KMS-11 (cell line): Measurements from ENCODE around the gene LTBP3.

ENCODE experiments used
- H2AFZ ChIP-seq: fragments of 200-600 bp; sonication (generic); 2 replicates; pipeline ENCODE4 v1.6.1; 2016; ENCODE audit warnings: antibody characterized with exemption, mixed run types, low read depth
- H3K27ac ChIP-seq: fragments of 200-600 bp; sonication (generic); 2 replicates; pipeline ENCODE4 v1.6.1; 2016; ENCODE audit warnings: mild to moderate bottlenecking, mixed run types
- H3K27me3 ChIP-seq: fragments of 200-600 bp; sonication (generic); 2 replicates; pipeline ENCODE4 v1.6.1; 2017; ENCODE audit warnings: mild to moderate bottlenecking, low read depth, mixed run types, moderate library complexity; ENCODE audit not compliant: insufficient read depth
- H3K36me3 ChIP-seq: fragments of 200-600 bp; sonication (generic); 2 replicates; pipeline ENCODE4 v1.6.1; 2017; ENCODE audit warnings: mild to moderate bottlenecking, mixed run types; ENCODE audit not compliant: insufficient read depth
- H3K4me1 ChIP-seq: fragments of 200-600 bp; sonication (generic); 2 replicates; pipeline ENCODE4 v1.6.1; 2016; ENCODE audit warnings: mild to moderate bottlenecking, low read depth, mixed run types; ENCODE audit not compliant: poor library complexity, severe bottlenecking
- H3K4me2 ChIP-seq: fragments of 200-600 bp; sonication (generic); 2 replicates; pipeline ENCODE4 v1.7.0; 2016; ENCODE audit warnings: mild to moderate bottlenecking, mixed run types
- H3K4me3 ChIP-seq: fragments of 200-600 bp; sonication (generic); IDR thresholded peaks from 2 replicates; pipeline ENCODE4 v1.6.1; 2017; ENCODE audit warnings: low read depth, low read length, mixed read lengths; ENCODE audit not compliant: insufficient read depth
- H3K79me2 ChIP-seq: fragments of 200-600 bp; sonication (generic); 2 replicates; pipeline ENCODE4 v1.6.1; 2016; ENCODE audit warnings: low read depth, mixed run types; ENCODE audit not compliant: insufficient read depth
- H3K9ac ChIP-seq: fragments of 200-600 bp; sonication (generic); 2 replicates; pipeline ENCODE4 v1.6.1; 2016; ENCODE audit warnings: mild to moderate bottlenecking, mixed run types
- H4K20me1 ChIP-seq: fragments of 200-600 bp; sonication (generic); 2 replicates; pipeline ENCODE4 v1.6.1; 2016; ENCODE audit warnings: mild to moderate bottlenecking, mixed run types; ENCODE audit not compliant: insufficient read depth
- TF ChIP-seq, protein P1 (sequence below): fragments of 200-600 bp; sonication (generic); conservative IDR thresholded peaks from 2 replicates; pipeline ENCODE4 v1.6.1; 2017; ENCODE audit warnings: low read depth, mild to moderate bottlenecking, antibody characterized with exemption, low read length, moderate library complexity, mixed read lengths

Gene LTBP3

GRCh38 chr11:65503368-65503948, 54.7 kb downstream of the LTBP3 start:
- peak overlapping the region; percentile 99 for H3K27ac ChIP-seq

DNA sequence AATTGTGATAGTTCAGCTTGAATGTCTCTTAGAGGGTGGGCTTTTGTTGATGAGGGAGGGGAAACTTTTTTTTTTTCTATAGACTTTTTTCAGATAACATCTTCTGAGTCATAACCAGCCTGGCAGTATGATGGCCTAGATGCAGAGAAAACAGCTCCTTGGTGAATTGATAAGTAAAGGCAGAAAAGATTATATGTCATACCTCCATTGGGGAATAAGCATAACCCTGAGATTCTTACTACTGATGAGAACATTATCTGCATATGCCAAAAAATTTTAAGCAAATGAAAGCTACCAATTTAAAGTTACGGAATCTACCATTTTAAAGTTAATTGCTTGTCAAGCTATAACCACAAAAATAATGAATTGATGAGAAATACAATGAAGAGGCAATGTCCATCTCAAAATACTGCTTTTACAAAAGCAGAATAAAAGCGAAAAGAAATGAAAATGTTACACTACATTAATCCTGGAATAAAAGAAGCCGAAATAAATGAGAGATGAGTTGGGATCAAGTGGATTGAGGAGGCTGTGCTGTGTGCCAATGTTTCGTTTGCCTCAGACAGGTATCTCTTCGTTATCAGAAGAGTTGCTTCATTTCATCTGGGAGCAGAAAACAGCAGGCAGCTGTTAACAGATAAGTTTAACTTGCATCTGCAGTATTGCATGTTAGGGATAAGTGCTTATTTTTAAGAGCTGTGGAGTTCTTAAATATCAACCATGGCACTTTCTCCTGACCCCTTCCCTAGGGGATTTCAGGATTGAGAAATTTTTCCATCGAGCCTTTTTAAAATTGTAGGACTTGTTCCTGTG, 55.4 kb downstream of the LTBP3 start:
- H3K27me3 ChIP-seq, result no peaks in the 10 kb centered on the region
- no peak overlapping the region for H3K4me3 ChIP-seq
- TF ChIP-seq, protein P1, sequence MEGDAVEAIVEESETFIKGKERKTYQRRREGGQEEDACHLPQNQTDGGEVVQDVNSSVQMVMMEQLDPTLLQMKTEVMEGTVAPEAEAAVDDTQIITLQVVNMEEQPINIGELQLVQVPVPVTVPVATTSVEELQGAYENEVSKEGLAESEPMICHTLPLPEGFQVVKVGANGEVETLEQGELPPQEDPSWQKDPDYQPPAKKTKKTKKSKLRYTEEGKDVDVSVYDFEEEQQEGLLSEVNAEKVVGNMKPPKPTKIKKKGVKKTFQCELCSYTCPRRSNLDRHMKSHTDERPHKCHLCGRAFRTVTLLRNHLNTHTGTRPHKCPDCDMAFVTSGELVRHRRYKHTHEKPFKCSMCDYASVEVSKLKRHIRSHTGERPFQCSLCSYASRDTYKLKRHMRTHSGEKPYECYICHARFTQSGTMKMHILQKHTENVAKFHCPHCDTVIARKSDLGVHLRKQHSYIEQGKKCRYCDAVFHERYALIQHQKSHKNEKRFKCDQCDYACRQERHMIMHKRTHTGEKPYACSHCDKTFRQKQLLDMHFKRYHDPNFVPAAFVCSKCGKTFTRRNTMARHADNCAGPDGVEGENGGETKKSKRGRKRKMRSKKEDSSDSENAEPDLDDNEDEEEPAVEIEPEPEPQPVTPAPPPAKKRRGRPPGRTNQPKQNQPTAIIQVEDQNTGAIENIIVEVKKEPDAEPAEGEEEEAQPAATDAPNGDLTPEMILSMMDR, result no peak; the same call in 1 of the 2 replicates
- peak overlapping the region; percentile 100 for H3K9ac ChIP-seq
- peaks cover 46% of the 10 kb centered on the region for H3K4me1 ChIP-seq
- peak overlapping the region; percentile 94 for H3K4me2 ChIP-seq
- H2AFZ ChIP-seq, result no peak overlapping the region
- peaks cover 63% of the 10 kb centered on the region for H3K36me3 ChIP-seq
- peaks cover 64% of the 10 kb centered on the region for H4K20me1 ChIP-seq
- peak overlapping the region; percentile 99 for H3K27ac ChIP-seq
- H3K79me2 ChIP-seq, result peaks cover 88% of the 10 kb centered on the region

More at GRCh38 chr11:65503368-65503948, 54.7 kb downstream of the LTBP3 start:
- TF ChIP-seq, protein P1, result no peak
- Histone ChIP-seq H3K9ac (peak overlapping the region; percentile 100), H3K36me3 (peaks cover 63% of the 10 kb centered on the region), H4K20me1 (peaks cover 64% of the 10 kb centered on the region), H3K27me3 (no peaks in the 10 kb centered on the region), H3K79me2 (peaks cover 81% of the 10 kb centered on the region), H3K4me2 (peak overlapping the region; percentile 94), H3K4me1 (peaks cover 49% of the 10 kb centered on the region), H3K4me3 (no peak overlapping the region), H2AFZ (no peak overlapping the region)

DNA sequence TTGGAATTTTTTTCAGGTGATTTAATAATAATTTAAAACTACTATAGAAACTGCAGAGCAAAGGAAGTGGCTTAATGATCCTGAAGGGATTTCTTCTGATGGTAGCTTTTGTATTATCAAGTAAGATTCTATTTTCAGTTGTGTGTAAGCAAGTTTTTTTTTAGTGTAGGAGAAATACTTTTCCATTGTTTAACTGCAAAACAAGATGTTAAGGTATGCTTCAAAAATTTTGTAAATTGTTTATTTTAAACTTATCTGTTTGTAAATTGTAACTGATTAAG, 55.9 kb downstream of the LTBP3 start:
- Histone ChIP-seq H3K4me2 (peak overlapping the region; percentile 94), H3K27me3 (no peaks in the 10 kb centered on the region), H3K27ac (peak overlapping the region; percentile 99), H3K79me2 (peaks cover 90% of the 10 kb centered on the region), H2AFZ (no peak overlapping the region), H3K36me3 (peaks cover 63% of the 10 kb centered on the region), H4K20me1 (peaks cover 64% of the 10 kb centered on the region), H3K9ac (peak overlapping the region; percentile 100), H3K4me1 (peaks cover 41% of the 10 kb centered on the region), H3K4me3 (no peak overlapping the region)
- TF ChIP-seq, protein P1, result no peak

DNA sequence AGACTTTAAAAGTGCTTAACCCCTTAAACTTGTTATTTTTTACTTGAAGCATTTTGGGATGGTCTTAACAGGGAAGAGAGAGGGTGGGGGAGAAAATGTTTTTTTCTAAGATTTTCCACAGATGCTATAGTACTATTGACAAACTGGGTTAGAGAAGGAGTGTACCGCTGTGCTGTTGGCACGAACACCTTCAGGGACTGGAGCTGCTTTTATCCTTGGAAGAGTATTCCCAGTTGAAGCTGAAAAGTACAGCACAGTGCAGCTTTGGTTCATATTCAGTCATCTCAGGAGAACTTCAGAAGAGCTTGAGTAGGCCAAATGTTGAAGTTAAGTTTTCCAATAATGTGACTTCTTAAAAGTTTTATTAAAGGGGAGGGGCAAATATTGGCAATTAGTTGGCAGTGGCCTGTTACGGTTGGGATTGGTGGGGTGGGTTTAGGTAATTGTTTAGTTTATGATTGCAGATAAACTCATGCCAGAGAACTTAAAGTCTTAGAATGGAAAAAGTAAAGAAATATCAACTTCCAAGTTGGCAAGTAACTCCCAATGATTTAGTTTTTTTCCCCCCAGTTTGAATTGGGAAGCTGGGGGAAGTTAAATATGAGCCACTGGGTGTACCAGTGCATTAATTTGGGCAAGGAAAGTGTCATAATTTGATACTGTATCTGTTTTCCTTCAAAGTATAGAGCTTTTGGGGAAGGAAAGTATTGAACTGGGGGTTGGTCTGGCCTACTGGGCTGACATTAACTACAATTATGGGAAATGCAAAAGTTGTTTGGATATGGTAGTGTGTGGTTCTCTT, 56.5 kb downstream of the LTBP3 start:
- Histone ChIP-seq H4K20me1 (peaks cover 64% of the 10 kb centered on the region), H3K79me2 (peaks cover 90% of the 10 kb centered on the region), H3K4me3 (no peak overlapping the region), H3K36me3 (peaks cover 63% of the 10 kb centered on the region), H3K9ac (peak overlapping the region; percentile 100), H2AFZ (no peak overlapping the region), H3K4me2 (peak overlapping the region; percentile 94), H3K27ac (peak overlapping the region; percentile 99), H3K27me3 (no peaks in the 10 kb centered on the region), H3K4me1 (peaks cover 35% of the 10 kb centered on the region)
- TF ChIP-seq, protein P1, result no peak
